GM12865 (cell line): Measurements from ENCODE around the gene CDK4.
A peak's percentile ranks its signal among the peaks of the same experiment; 100 is the strongest.

Experiments used
- DNase-seq: peaks from one replicate; pipeline ENCODE4 v3.0.0; 2010; ENCODE audit warnings: low read depth
- H3K4me3 ChIP-seq: 2 replicates; pipeline ENCODE4 v1.5.1; 2011; ENCODE audit warnings: mild to moderate bottlenecking, low read depth, low read length, control low read depth
- CTCF ChIP-seq: IDR thresholded peaks from 2 replicates; pipeline ENCODE4 v1.5.1; 2011; ENCODE audit warnings: low read length, control low read depth, low read depth, inconsistent platforms; ENCODE audit not compliant: insufficient read depth; ENCODE audit errors: missing control alignments

The CDK4 gene

GRCh38 chr12:57756406-57757341 is 4.6 kb upstream of the CDK4 start:
- peak; percentile 89 for TF ChIP-seq CTCF
- H3K4me3 ChIP-seq: peak overlapping the region; percentile 70
- DNase-seq: peak; percentile 79

- DNase-seq: no peak
- peak overlapping the region; percentile 70 for H3K4me3 ChIP-seq
- TF ChIP-seq CTCF: no peak
These were observed 3.6 kb upstream of the CDK4 start for GRCh38 chr12:57755454-57756372.

GRCh38 chr12:57755194-57755453 is 3.0 kb upstream of the CDK4 start:
- TF ChIP-seq CTCF: no peak
- H3K4me3 ChIP-seq: peak overlapping the region; percentile 70
- no peak for DNase-seq

- DNase-seq: peak; percentile 86
- TF ChIP-seq CTCF: no peak
- peak within 1 kb of the TSS; percentile 70 for H3K4me3 ChIP-seq
These were observed 2.5 kb upstream of the CDK4 start, which contains the start of gene MARCHF9 for GRCh38 chr12:57754411-57755193. Gene MARCHF9 (plus strand): TSS chr12:57755103. CDS start chr12:57755529, 426 bp downstream.

- DNase-seq: no peak
- no peak overlapping the region for H3K4me3 ChIP-seq
- no peak for TF ChIP-seq CTCF
These were observed 1.7 kb upstream of the CDK4 start for GRCh38 chr12:57753756-57754337.

GRCh38 chr12:57752668-57753000 is 524 bp upstream of the CDK4 start:
- peak overlapping the region; percentile 15 for H3K4me3 ChIP-seq
- DNase-seq: no peak
- no peak for TF ChIP-seq CTCF
